ENCODE measurements around the gene FAM20C.
"Not testable (repeated sequence)": the region's sequence is repeated elsewhere in the genome, so short reads cannot be mapped to it uniquely, and the experiment has no call there.

The FAM20C gene

DNA sequence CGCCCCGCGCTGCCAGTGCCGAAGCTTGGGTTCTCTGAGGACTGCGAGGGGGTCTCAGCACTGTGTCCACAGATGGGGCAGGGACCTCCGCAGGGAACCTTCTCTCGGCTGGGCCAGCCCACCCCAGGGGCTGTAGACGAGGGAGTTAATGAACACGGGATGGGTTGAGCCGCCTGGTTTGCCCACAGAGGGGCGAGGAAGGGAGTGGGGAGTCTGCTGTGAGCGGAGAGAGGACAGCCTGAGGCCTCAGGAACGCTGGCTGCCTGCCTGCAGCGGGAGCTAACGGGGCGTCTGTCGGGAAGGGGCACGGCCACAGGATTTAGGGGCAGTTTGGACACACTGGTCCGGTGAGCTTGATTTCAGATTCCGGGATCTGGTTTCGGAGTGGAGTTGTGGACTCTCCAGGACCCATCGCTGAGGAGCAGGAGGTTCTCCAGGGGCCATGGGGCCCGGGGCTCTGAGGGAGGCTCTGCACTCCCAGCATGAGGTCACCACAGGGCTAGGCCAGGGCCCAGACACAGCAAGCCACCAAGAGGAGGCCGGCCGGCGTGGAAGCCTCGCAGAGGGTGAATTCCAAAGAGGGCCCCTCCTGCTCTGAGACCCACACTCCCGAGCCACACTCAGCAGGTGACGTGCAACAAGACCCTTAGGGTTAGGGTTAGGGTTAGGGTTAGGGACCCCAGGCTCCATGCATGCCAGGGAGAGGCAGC is 19.0 kb upstream of the FAM20C start:
- no peak for DNase-seq (ENCODE audit: low read depth in 2 of 2)

DNA sequence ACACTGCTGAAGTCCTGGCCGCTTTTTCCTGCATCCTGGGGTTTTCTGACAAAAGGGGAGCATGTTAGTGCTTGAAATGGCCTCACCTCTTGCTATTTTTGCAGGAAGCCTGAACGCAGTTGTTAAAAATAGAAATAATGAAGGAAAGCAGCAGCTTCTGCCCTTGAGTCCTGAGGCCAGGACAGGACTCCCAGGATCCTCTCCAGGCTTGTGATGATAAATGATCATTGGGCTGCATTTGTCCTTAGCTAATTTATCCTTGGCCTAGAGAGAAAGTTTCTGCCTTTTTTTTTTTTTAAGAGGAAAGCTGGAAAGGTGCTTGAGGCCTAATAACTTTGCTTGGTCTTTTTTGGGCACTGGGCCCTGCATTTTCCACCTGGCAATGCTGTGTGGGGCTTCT is 17.7 kb upstream of the FAM20C start:
- DNase-seq (ENCODE audit: low read depth in 2 of 2): no peak

DNA sequence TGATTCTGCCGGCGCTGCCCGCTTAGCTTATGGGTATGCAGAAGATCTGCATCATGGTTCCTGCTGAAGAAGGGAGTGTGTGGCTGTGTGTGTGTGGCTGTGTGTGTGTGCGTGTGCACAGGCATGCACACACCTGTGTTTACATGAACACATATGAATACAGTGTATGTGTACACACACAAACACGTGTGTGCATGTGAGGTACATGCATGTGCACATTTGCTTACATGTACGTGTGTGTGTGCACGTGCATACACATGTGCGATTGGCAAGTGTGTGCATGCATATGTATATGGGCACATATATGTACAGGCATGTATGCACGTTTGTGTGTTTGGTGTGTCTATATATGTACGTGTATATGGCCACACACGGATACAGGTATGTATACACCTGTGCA is 16.4 kb upstream of the FAM20C start:
- no peak for DNase-seq (ENCODE audit: low read depth in 2 of 2)

DNA sequence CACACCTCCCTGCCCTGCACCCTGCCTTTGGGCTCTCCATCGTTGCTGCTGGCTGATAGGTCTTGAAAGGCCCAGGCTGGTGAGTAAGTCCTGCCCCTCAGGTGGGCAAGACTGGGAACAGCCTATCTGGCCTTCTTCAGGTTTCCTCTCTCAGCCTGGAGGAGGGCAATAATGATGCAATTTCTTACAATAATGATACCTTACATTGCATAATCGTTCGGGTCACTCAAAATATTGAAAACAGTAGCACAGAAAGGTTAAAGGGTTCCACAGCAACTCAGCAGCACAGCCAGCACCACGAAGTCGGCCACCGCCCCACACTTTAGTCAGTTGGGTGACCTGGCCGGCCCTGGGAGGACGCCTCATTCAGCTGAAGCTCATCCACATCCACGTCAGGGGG is 16.0 kb upstream of the FAM20C start:
- DNase-seq (ENCODE audit: low read depth in 2 of 2): no peak

DNA sequence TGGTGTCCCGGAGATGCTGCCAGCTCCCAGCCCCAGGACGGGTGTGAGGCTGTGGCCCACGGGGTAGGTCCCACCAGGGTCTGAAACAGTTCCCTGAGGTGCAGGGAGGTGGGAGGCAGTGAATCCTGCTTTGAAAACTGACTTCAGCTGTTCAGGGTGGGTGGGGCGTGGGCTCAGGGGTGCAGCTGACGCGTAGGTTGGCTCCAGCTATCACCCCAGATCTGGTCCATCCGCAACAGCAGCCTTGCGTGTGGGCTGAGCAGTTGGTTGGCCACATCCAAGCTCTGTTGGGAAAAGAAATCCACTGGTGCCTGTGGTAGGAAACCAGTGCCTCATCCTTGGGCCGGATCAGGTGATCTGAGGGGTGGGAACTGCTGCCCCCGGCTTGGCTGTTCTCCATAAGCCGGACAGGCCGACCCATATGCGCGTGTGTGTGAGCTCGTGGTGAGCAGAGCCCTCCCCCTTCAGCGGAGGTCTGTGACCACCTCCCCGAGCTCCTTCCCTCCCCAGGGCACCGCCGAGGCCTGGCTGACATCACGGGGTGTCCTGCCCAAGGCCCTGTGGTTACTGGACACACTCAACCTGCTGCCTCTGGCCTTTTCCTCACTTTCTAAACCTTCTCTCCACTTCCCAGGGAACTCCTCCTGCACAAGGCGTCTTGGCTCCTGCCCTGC is 15.4 kb upstream of the FAM20C start:
- DNase-seq (ENCODE audit: low read depth in 2 of 2): no peak

DNA sequence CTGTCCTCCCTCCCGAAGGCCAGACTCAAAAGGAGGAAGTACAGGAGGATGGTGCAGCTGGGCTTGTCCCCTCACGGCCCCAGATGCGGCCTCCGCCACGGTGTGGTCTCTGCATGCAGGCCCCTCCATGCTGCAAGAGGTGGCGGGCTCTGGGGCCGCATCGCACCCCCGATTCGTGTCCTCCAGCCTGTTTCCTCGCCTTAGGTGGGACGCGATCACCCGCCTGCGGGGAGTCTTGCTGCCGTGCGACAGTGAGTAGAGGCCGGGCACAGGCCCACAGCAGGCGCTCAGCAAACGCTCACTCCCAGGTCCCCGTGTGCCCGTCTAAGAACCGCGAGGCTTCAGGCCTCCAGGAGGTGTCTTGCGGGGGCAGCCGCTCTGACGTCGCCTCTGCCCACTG is 13.9 kb upstream of the FAM20C start:
- no peak for DNase-seq (ENCODE audit: low read depth in 2 of 2)

DNA sequence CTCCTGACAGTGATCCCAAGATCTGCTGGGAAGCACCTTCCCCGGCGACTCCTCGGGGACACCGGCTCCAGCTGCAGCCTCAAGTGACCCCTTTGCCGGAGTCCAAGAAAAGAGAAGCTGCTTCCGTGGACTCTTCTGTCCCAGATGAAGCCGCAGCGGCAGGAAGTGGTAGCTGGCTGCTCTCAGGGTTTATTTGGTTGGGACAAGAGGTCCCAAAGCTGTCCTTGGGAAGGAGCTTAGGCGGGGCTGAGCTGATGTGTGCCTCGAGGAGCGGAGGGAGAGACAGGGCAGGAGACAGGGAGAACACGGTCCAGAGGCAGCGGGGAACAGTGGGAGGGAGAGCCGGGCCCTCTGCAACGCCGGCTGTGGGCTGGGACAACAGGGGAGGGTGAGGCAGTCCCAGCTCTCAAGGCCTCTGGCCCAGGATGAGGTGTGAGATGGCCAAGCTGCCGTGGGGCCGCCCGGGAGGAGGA is 13.1 kb upstream of the FAM20C start:
- no peak for DNase-seq (ENCODE audit: low read depth in 2 of 2)

DNA sequence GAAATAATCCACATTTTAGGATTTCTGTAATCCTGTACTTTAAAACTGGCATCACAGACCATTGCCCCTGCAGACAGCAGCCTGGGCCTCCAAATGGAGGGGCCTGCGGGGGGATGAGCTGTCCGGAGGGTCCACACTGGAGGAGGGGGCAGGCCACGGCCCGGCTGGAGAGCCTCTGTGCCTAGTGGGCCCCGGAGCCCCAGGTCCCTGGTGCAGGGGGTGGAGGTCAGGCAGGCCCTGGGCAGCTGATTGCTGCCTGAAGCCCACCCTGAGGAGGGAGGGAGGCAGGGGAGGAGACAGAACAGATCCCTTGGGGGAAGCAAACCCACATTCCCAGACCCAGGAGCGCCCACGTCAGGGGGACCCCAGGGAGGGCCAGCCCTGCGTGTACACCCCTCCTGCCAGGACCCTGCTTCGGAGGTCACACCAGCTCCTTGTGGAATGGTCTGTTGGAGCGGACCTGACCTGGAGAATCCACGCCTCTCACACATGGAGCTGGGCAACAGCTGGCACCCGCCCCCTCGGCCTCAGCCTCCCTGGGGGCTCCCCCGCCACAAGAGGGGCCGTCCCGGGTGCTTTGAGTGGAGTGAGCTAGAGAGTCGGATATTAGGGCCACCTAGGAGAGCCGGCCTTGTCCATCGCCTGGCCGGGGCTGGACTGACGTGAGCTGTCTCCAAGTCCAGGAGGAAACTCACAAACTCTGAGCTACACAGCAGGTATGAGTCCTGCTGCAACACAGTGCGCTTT is 12.2 kb upstream of the FAM20C start:
- no peak for DNase-seq (ENCODE audit: low read depth in 2 of 2)

DNA sequence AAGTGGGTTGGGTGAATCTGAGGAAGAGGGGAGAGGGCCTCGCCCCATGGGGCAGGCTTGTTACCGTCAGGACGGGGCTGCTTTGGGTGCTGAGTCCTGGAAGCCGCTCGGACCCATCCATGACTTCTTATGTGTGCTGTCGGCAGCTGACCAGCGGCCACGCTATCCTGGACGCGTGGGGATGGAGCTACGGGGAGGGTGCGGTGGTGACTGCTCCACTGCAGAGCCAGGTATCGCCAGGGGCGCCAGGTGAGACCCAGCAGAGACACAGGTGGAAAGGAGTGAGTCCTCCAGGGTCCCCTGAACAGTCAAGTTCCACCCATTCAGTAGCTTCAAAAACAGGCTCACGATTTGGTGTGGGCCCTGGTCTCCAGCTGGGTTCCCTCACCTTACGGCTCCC is 10.6 kb upstream of the FAM20C start:
- DNase-seq (ENCODE audit: low read depth in 2 of 2): no peak

DNA sequence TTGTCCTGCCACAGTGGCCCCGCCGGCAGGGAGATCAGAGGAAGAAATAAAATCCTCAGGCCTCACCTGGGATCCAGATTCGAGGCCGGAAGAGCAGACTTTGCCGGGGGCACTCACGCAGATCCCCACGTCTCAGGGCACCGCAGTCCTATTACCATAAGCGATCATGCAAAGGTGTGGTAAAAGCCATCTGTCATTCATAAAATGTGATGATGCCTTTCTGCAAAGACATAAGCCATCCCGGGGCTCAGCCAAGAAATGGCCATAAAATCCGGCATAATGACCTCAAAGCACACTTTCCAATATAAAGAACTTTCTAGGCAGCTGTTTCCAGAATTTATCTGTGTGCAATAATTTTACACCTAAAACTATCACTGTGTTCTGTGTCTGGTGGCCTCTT is 9.9 kb upstream of the FAM20C start:
- DNase-seq (ENCODE audit: low read depth in 2 of 2): not testable (repeated sequence)

DNA sequence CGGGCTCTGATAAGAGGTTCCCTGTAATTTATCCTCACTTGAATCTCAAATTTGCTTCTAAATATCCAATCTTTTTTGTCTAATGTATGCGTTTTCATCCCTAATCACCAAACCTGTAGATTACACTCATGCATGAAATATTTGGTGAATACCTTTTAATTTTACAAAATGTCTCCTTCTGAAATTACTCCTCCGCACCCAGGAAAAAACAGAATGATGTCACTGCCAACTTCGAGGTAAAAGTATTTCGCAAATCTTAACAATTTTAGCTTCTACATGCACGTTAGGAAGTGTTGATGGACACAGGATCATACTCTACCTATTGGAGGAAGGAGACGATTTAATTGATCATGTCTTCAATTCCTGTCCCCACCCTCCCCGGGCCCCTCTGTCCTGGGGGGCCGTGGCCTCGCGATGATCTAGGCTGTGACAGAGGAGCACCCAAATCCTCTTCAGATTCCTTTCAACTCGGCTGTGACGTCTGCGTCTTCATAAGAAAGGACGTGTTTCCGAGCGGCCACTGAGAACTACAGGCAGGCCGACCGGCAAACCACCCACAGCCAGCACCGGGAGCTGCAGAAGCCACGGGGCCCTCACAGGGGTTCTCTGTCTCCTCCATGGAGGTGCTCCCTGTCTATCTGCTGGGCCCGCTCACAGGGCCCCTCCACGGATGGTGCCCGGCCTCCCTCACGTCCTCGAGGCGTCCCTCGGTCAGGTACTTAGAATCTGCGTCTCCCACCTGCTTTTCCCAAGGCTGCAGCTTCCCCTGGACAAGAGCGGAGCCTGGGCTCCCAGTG is 8.7 kb upstream of the FAM20C start:
- DNase-seq (ENCODE audit: low read depth in 2 of 2): no peak

DNA sequence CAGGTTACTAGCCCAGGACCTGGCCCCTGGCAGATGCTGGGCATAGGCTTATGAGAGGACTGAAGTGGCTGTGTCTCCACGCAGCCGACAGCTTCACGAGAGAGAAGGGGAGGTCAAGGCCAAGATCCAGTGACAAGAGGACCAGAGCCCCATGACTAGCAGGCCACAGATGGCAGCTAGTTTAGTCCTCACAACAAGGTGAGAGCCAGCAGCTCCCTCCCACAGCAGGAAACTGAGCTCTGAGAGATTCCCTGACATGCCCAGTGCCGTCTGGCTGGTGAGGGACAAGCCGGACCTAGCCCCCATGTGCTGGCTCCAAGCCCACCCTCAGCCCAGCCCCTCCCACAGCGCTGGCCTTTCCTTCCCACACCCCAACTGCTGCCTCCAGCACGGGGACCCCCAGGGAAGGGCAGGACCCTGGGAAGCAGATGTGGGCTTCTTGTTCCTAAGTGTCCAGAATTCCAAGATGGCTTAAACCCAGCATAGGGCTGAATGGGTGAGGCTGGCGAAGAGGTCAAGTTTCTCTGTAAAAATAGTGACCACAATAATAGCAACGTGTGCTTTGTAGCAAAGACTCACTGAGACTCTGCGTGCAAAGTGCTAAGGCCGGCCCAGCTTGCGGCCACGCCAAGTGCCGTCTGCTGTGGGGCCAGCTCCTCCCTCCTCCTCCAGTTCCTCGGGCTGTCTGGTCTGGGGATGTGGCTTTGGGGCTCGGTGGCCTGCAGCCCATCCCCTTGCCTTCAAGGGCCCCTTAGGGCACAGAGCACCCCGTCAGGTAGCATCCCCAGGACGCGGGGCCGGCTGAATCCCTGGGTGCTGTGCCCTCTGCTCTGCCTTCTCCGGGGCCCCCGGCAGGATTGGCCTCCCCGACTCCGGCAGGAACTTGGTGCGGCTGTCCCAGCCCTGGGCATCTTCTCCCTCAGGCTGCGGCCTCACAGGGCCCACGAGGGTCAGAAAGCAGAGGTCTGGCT is 7.8 kb upstream of the FAM20C start:
- no peak for DNase-seq (ENCODE audit: low read depth in 2 of 2)

DNA sequence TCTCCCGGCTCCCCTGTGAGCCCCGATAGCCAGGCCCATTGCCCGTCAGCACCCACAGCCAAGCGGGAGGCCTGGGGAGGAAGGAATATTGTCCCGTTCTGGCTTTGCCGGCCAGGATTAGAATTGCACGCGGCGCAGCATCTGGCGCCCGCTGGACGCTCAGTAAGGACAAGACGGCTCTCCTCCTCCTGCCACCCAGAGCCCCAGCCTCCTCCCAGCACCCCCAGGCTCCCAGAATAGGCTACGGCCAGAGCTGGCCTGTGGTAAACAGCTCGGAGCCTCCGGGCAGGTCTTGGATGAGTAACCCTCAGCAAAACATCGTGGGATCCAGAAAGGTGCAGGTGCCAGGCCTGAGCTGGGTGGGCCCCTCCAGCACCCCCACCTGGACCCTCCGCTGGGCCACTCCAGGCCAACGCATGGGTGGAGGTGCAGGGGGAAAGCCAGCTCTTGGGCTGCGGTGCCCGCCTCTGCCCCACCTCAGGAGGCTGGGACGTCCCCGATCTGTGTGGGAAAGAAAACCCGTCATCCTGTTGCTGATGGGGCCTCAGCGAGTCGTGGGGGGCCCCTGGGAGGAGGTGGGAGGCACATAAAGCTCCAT is 5.8 kb upstream of the FAM20C start:
- DNase-seq (ENCODE audit: low read depth in 2 of 2): no peak

DNA sequence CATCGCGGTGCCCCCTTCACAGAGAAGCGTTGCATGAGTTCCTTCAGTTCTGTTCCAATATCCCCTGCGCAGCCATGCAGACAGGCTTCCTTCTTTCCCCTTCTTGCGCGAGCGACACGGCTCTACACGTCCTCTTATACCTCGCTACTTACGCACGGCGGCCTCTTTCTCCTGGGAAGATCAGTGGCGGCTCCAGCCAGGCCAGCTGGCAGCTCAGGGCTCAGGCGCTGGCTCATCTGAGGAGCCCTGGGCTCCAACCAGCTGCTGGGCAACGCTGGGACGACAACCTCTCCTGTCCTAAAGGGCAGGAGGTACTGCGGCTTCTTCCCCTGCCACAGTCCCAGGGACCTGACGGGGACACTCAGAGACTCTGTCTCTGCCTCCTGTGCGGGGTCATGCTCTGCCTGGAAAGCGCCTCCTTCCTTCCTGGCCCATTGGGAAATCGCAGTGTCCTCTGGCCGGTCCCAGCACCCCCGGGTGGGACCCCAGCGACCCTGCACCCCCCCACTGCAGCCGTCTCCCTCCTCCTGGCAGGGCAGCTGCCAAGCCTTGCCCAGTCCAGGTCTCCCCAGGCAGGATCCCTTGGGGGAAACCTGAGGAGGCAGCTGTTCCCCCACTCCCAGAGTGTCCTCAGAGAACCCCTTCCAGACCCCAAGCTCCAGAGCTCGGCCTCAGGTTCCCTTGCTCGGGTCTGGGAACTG is 5.0 kb upstream of the FAM20C start:
- DNase-seq (ENCODE audit: low read depth in 2 of 2): no peak

DNA sequence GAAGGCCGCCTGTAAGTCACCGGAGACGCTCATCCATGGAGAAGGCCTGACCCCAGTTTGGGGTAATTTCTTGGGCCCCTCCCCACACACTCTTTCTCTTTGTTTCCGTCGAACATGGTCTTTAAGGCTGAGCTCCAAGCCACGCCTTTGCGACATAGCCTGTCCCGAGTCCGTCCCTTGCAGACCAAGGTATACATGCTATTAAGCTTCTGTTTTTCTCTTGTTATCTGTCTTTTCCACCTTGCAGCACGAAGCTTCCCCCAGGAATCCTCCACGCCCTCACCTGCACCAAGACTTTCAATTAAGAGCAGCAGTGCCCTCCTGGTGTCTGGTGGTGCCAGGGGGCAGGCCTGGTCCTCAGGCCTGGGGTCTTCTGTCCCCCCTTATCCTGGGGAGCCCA is 4.2 kb upstream of the FAM20C start:
- no peak for DNase-seq (ENCODE audit: low read depth in 2 of 2)

DNA sequence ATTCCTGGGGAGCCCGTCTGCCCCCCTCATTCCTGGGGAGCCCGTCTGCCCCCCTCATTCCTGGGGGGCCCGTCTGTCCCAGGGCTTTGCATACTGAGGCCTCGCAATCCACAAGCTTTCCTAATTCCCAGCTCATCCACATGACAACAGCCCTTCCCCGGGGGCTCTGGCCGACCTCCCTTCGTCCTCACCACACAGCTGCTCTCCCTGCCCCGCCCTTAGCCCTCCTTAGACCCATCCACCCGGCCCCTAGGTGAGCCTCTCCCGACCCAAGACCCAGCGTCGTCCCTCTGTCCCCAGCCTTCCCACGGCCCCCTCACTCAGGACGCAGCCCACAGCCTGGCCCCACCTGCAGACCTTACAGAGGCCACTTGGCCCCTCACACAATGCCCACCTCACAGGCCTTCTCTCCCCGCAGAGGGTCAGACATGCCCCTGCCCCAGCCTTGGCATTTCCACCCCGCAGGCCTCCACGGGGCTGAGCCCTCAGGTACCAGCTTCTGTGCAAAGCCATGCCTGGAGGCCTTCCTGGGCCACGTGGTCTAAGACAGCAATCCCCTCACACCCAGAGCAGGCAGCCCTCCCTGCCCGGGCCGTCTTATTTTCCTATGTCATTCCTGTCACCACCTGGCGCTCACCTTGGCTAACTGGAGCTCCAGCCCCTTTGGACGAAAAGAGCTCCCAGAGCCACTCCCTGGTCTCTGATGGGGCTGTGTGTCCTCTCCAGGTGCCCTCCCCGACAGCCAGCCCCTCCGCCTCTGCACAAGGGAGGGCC is 3.5 kb upstream of the FAM20C start:
- DNase-seq (ENCODE audit: low read depth in 2 of 2): no peak

DNA sequence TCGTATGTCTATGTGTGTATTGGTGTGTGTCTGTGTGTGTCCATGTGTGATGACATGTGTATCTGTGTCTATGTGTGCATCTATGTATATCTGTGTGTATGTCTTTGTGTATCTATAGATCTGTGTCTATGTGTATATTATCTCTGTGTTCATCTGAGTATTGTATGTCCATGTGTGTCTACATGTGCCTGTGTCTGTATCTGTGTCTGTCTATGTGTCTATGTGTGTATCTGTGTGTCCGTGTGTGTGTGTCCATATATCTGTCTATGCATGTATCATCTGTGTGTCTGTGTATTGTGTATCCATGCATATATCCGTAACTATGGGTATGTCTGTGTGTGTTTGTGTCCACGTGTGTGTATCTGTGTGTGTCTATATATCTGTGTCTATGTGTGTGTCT is 2.7 kb upstream of the FAM20C start:
- no peak for DNase-seq (ENCODE audit: low read depth in 2 of 2)

DNA sequence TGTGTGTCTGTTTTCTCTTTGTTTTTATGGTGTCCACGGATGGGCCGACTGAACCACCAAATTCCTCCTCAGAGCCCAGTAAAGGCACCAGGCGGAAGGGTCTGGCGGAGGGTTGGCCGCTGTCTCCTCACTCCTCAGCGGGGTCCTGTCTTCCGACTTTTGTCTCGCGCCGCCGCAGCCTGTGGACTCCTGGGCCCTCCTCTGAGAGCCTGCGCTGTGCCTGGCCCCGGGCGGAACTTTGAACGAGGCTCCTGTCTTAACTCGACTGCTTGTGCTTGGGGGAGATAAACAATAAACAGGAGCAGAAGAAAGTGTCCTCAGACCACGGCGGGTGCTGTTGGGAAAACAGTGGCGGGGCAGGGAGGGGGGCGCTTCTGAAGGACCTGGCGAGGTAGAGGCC is 2.2 kb upstream of the FAM20C start:
- no peak for DNase-seq (ENCODE audit: low read depth in 2 of 2)
